ENCODE measurements around the gene GFER.
A peak's percentile ranks its signal among the peaks of the same experiment; 100 is the strongest.
"Not testable (repeated sequence)": the region's sequence is repeated elsewhere in the genome, so short reads cannot be mapped to it uniquely, and the experiment has no call there.

Gene GFER

DNA sequence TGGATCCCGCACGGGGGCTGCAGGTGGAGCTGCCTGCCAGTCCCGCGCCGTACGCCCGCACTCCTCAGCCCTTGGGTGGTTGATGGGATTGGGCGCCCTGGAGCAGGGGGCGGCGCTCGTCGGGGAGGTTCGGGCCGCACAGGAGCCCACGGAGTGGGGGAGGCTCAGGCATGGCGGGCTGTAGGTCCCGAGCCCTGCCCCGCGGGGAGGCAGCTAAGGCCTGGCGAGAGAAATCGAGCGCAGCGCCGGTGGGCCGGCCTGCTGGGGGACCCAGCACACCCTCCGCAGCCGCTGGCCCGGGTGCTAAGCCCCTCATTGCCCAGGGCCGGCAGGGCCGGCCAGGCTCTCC lies 25.9 kb upstream of the GFER start:
- not testable (repeated sequence) for DNase-seq

DNA sequence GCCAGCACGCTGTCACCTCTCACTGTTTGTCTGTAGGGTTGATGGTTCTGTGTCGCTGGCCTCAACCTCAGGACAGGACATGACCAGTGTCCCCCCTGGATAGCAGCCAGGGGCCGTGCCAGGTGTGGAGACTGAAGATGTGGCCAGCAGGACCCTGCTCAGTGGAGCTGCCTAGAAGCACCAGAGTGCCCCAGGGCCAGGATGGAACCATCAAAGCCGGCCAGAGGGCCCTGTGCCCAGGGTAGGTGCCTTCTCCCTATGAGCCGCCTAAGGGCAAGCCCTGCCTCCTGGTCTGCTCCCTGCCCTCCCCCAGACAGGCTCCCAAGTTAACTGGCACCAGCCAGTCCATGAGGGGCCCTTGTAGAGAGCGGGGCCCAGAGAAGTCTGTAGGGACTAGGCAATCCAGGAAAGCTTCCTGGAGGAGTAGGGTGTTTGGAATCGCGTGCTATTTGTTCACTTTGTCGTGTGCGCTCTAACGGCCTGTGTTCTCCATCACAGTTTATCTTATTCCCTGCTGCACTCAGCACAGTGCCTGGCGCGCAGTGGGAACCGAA lies 25.2 kb upstream of the GFER start:
- no peak for DNase-seq

DNA sequence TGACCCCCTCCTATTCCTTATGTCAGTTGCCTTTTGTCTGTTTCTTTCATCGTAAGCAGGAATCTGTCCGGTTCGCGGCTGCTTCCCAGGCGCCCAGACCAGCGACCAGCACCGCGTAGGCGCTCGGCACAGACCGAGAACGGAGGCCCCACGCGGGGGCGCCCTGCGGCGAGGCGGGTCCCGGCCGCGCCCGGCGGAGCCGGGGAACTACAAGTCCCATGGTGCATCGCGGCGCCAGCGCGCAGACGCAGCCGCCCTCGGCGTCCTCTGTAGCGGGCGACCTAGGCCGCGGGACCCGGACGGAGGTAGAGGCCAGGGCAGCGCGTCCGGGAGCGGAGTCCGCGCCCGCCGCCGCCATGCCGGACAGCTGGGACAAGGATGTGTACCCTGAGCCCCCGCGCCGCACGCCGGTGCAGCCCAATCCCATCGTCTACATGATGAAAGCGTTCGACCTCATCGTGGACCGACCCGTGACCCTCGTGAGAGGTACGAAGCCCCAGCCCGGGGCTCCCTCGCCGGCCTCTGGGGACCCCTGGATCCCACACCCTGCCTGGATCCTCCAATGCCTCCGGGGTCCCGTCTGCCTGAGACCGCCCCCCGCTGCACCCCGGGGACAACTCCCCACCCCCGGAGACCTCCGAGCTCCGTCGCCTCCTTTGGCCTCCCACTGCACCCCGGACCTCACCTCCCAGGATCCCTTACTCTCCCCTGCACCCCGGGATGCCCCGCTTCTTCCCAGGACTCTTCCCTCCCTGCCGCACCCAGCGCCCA lies 24.5 kb upstream of the GFER start, which contains the start of gene NDUFB10:
NDUFB10 (plus strand) TSS at position 270 of the 771 bp plus-strand sequence; CDS start at position 357, 87 bp downstream.
- DNase-seq, result peak; percentile 82

- DNase-seq, result no peak
Measured at GRCh38 chr16:1960665-1961630, 23.0 kb upstream of the GFER start.

DNA sequence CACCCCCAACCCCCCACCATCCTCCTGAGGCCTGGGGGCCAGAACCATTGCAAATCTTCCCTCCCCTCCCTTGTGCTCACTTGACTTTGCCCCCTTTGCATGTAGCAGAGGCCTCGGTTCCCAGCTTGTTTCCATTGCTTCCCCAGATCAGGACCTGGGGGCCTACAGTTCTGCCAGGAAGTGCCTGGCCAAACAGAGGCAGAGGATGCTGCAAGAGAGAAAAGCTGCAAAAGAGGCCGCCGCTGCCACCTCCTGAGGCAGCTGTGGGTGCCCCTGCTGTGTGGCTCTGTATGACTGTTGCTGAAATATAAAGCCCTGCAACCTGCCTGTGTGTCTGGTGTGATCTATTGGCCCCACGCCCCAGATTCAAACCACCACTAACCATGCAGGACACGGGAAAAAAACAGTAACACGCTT lies 22.3 kb upstream of the GFER start:
- no peak for DNase-seq

DNA sequence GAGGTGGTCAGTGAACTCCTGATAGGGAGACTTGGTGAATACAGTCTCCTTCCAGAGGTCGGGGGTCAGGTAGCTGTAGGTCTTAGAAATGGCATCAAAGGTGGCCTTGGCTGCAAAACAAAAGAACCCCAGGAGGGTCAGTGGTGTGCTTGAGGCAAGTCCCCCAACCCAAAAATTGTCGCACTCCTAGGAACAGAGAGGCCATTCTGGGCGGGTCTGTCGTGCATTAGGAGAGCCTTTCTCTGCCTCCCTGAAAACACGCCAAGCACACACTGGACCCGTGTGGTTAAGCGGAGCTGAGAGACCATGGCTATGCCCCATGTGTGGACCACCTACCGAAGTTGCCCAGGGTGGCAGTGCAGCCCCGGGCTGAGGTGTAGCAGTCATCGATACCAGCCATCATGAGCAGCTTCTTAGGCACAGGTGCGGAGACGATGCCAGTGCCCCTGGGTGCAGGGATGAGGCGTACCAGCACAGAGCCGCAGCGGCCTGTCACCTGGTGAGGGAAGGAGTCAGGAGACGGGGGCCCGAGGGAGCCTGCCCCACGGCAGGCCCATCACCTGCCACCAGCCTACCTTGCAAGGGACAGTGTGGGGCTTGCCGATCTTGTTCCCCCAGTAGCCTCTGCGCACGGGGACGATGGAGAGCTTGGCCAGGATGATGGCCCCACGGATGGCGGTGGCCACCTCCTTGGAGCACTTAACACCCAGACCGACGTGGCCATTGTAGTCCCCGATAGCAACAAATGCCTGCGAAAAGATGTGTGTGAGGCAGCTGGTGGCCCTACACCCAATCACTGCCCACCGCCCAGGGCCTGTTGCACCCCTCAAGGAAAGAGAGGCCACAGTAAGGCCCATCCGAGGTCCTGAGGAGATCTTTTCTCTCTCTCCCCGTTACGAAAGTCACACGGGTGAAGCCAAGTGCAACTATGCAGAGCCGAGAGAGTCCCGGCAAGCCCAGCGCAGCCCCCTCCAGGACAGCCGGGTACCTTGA lies 21.5 kb upstream of the GFER start:
- DNase-seq, result not testable (repeated sequence)

- no peak for DNase-seq
Measured at GRCh38 chr16:1963806-1964505, 20.0 kb upstream of the GFER start.

DNA sequence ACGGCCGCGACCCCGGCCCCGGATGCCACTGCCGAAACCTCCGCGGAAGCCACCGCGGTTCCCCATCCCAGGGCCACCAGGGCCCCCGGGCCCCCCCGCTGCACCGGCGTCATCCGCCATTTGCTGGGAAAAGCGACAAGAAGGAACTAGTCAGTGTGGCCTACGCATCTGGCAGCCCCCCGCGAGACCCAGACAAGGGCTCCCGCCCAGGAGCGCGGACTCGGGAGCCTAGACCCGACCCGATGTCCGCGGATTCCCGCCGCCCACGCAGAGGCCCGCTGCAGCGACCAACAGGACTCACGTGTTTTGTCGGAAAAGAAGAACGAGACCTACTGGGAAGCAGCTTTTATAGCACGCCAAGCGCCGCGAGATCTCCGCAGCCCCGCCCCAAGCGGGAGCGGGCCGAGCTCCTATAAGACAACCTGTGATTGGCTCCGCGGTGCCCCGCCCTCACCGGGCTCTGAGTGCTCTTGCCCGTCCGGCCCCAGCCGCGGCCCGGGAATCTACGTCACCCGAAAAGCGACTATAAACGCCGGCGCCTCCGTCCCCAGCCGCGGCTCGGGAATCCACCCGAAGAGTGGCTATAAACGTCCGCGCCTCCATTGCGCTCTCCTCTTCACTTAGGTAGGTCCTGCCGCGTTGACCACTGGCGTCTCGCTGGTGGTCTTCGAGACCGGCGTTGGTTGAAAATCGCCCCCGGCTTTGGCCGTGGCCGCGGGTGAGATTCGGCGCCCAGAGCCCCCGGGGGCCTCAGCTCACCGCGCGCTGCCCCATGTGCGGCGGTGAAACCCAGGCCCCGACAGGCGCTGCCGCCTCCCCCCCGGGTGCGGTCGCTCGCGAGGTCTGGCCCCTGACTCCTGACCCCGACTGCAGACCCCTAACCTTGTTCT lies 19.2 kb upstream of the GFER start, which contains the start of gene RPS2:
RPS2 (minus strand) TSS at position 321 of the 890 bp plus-strand sequence; CDS start at position 120, 201 bp downstream.
- peak; percentile 97 for DNase-seq

GRCh38 chr16:1965396-1966001 lies 18.5 kb upstream of the GFER start:
- DNase-seq, result no peak

- DNase-seq, result no peak
Measured at GRCh38 chr16:1966460-1966859, 17.5 kb upstream of the GFER start, which contains the start of gene RNF151. TSS of gene RNF151 (plus strand) at chr16:1966856. CDS start at chr16:1966882, 26 bp downstream.

DNA sequence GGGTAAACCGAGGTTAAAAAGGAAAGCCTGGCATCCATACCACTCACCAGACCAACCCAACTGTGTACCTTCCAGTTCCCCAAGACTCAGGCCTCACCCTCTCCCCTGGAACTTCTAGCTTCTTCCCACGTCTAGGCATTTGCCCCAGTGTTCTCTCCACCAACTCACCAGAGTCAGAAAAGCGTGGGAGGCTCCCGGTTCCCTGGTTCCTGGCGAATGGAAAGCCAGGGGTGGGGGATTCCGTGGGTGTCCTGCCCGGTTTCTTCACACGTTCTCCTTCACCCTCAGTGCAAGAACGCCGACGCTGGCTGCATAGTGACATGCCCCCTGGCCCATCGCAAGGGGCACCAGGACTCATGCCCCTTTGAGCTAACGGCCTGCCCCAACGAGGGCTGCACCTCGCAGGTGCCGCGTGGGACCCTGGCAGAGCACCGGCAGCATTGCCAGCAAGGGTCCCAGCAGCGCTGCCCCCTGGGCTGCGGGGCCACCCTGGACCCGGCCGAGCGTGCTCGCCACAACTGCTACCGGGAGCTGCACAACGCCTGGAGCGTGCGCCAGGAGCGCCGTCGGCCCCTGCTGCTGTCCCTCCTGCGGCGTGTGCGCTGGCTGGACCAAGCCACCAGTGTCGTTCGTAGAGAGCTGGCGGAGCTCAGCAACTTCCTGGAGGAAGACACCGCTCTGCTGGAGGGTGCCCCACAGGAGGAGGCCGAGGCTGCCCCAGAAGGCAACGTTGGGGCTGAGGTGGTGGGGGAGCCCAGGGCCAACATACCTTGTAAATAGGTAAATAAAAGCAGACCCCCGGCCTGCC lies 15.6 kb upstream of the GFER start:
- DNase-seq, result no peak

GRCh38 chr16:1971796-1972489 lies 12.1 kb upstream of the GFER start, which contains the start of gene TBL3:
TSS of gene TBL3 (plus strand) at chr16:1972053. CDS start at chr16:1972165, 112 bp downstream.
- DNase-seq, result peak; percentile 90

DNA sequence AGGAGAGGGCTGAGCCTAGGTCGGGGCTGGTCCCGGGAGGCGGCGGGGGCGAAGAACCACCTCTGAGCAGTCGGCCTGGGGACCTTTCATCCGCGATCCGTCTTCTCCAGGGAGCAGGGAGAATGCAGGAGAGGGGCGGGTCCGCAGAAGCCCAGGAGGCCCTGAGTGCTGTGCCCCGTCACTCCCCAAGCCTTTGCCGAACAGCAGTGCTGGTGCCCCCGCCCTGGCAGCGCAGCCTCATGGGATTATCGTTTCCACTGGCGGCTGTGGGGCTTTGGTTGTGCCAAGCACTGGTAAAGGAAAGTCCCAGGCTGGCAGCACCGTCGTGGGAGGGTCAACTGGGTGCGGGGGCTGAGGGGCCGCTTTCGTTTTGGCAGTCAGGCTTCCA lies 11.5 kb upstream of the GFER start:
- no peak for DNase-seq

DNA sequence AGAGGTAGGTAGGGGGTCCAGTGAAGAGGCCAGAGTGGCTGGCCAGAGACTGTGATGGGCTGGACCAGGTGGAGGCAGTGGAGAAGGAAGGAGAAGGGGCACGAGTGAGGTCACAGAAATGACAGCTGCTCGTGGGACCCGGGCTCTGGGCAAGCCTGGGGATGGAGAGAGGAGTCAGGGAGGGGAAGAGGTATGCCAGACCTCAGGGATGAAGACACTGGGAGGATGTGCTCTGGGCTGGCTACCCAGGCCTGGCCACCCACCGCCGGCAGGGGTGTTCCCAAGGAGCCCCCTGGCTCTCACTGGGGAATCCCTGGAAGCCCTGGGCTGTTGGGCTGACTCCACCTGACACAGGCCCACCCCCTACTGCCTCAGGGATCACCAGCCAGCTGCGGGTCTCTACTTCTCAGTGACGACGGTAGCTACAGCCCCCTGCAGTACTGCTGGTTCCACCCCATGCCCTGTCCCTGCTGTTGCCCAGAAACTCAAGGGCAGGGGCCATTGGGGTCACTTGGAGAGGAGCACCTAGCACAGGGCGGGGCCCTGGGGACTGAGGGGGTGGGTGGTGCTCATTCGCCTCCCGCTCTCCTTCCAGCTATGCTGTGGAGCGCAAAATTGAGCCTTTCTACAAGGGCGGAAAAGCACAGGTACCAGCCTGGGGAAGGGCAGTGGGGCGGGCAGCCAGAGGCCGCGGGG lies 10.4 kb upstream of the GFER start:
- no peak for DNase-seq

DNA sequence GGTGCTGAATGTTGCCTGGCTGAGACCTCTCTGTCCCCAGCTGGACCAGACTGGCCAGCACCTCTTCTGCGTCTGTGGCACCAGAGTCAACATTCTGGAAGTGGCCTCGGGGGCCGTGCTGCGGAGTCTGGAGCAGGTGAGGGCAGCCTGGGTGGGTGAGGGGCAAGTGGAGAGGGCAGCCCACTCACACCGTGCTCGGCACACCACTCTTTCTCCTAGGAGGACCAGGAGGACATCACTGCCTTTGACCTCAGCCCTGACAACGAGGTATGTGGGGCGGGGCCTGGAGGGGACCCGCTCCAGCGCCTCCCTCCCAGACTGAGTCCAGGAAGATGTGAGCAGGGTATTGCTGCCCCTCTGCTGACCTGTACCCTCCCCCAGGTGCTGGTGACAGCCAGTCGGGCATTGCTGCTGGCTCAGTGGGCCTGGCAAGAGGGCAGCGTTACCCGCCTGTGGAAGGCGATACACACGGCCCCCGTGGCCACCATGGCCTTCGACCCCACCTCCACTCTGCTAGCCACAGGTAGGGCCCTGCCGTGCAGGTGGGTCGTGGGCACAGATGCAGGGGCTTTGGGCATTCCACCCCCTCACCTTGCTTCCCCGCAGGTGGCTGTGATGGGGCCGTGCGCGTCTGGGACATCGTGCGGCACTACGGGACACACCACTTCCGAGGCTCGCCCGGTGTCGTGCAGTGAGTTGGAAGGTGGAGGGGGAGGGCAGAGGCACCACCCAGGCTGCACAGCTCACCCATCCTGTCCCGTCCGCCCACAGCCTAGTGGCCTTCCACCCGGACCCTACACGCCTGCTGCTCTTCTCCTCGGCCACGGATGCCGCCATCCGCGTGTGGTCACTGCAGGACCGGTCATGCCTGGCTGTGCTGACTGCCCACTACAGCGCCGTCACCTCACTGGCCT lies 9.6 kb upstream of the GFER start:
- DNase-seq, result no peak
